Ovary (tissue), 3 donors: ENCODE results near the gene C1R.

ENCODE experiments used
- EP300 ChIP-seq: sonication (generic); formaldehyde crosslinking; IDR thresholded peaks from one replicate; pipeline ENCODE4 v1.6.1; 2017; ENCODE audit warnings: antibody characterized with exemption
- POLR2A ChIP-seq: fragments of 450-650 bp; IDR thresholded peaks from one replicate; pipeline ENCODE4 v1.6.1; 2017; ENCODE audit warnings: antibody characterized with exemption, mild to moderate bottlenecking, moderate library complexity
- TF ChIP-seq, protein P1 (sequence below), 3 donors: fragments of 450-650 bp in 2 of 3; fragments of 200-600 bp in 1 of 3; IDR thresholded peaks; one replicate each; pipeline versions ENCODE4 v1.5.1 to v1.8.0; 2016 to 2022; ENCODE audit warnings: antibody characterized with exemption in 3 of 3, mild to moderate bottlenecking in 1 of 3
- donor health status: DM: no; HTN: no; CAD: no.

- TF ChIP-seq POLR2A (no peak), EP300 (no peak)
- TF ChIP-seq, protein P1, sequence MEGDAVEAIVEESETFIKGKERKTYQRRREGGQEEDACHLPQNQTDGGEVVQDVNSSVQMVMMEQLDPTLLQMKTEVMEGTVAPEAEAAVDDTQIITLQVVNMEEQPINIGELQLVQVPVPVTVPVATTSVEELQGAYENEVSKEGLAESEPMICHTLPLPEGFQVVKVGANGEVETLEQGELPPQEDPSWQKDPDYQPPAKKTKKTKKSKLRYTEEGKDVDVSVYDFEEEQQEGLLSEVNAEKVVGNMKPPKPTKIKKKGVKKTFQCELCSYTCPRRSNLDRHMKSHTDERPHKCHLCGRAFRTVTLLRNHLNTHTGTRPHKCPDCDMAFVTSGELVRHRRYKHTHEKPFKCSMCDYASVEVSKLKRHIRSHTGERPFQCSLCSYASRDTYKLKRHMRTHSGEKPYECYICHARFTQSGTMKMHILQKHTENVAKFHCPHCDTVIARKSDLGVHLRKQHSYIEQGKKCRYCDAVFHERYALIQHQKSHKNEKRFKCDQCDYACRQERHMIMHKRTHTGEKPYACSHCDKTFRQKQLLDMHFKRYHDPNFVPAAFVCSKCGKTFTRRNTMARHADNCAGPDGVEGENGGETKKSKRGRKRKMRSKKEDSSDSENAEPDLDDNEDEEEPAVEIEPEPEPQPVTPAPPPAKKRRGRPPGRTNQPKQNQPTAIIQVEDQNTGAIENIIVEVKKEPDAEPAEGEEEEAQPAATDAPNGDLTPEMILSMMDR (IDR thresholded peaks at IDR 0.05) = no peak
Measured at GRCh38 chr12:7130701-7131501, 38.7 kb upstream of the C1R start.
